ENCODE data around the gene RTN1.

The RTN1 gene

DNA sequence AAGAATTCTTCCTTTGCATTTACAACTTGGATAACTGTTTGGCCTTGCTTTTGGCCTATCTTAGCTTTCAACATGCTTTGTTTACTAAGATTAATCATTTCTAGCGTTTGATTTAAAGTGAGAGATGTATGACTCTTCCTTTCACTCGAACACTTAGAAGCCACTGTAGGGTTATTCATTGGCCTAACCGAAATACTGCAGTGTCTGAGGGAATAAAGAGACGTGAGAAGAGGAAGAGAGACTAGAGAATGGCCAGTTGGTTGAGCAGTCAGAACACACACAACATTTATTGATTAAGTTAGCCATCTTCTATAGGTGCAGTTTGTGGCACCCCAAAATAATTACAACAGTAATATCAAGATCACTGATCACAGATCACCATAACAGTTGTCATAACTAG, 231.7 kb downstream of the RTN1 start:
- Histone ChIP-seq H3K36me3 (ENCODE audit: control insufficient read depth, low read depth, low read length) (no peaks in the 10 kb centered on the region), H3K27ac (ENCODE audit: low read length) (no peak overlapping the region), H3K4me3 (ENCODE audit: low read length) (no peak overlapping the region), H3K9ac (ENCODE audit: low read length) (no peak overlapping the region), H3K4me1 (ENCODE audit: control insufficient read depth, low read depth, low read length) (no peaks in the 10 kb centered on the region), H3K27me3 (ENCODE audit: control insufficient read depth, insufficient read depth, low read length) (no peaks in the 10 kb centered on the region), H3K9me3 (ENCODE audit: control insufficient read depth, low read depth, low read length) (peaks cover 5% of the 10 kb centered on the region)

GRCh38 chr14:59634617-59635016, 236.0 kb downstream of the RTN1 start:
- no peak overlapping the region for H3K27ac ChIP-seq (ENCODE audit: low read length)
- H3K27me3 ChIP-seq (ENCODE audit: control insufficient read depth, insufficient read depth, low read length), result peaks cover 23% of the 10 kb centered on the region
- H3K36me3 ChIP-seq (ENCODE audit: control insufficient read depth, low read depth, low read length), result no peaks in the 10 kb centered on the region
- no peak overlapping the region for H3K9ac ChIP-seq (ENCODE audit: low read length)
- no peaks in the 10 kb centered on the region for H3K4me1 ChIP-seq (ENCODE audit: control insufficient read depth, low read depth, low read length)
- H3K4me3 ChIP-seq (ENCODE audit: low read length), result no peak overlapping the region
- no peaks in the 10 kb centered on the region for H3K9me3 ChIP-seq (ENCODE audit: control insufficient read depth, low read depth, low read length)

GRCh38 chr14:59633486-59633885, 237.1 kb downstream of the RTN1 start:
- Histone ChIP-seq H3K9me3 (ENCODE audit: control insufficient read depth, low read depth, low read length) (no peaks in the 10 kb centered on the region), H3K36me3 (ENCODE audit: control insufficient read depth, low read depth, low read length) (no peaks in the 10 kb centered on the region), H3K27me3 (ENCODE audit: control insufficient read depth, insufficient read depth, low read length) (peaks cover 28% of the 10 kb centered on the region), H3K4me1 (ENCODE audit: control insufficient read depth, low read depth, low read length) (no peaks in the 10 kb centered on the region), H3K27ac (ENCODE audit: low read length) (no peak overlapping the region), H3K4me3 (ENCODE audit: low read length) (no peak overlapping the region), H3K9ac (ENCODE audit: low read length) (no peak overlapping the region)

DNA sequence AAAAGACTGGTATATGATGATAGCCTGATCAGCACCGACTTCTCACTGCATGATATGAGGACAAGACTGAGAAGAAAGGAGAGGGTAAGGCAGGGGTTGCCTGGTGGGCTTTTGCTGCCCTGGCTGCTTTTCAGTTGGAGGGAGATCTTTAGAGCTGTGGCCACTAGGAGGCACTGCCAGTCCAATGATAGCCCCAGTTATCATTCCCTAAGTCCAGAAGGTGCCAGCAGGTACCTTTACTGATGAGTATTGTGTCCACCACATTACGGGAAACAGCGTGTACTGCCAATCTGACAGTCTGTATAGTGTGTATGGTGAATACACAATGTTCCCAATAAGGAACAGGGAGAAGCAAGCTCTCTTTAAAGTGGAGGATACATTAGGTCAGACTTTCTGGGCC, 238.2 kb downstream of the RTN1 start:
- Histone ChIP-seq H3K4me3 (ENCODE audit: low read length) (no peak overlapping the region), H3K27ac (ENCODE audit: low read length) (no peak overlapping the region), H3K36me3 (ENCODE audit: control insufficient read depth, low read depth, low read length) (no peaks in the 10 kb centered on the region), H3K4me1 (ENCODE audit: control insufficient read depth, low read depth, low read length) (no peaks in the 10 kb centered on the region), H3K27me3 (ENCODE audit: control insufficient read depth, insufficient read depth, low read length) (peaks cover 28% of the 10 kb centered on the region), H3K9me3 (ENCODE audit: control insufficient read depth, low read depth, low read length) (no peaks in the 10 kb centered on the region), H3K9ac (ENCODE audit: low read length) (no peak overlapping the region)

DNA sequence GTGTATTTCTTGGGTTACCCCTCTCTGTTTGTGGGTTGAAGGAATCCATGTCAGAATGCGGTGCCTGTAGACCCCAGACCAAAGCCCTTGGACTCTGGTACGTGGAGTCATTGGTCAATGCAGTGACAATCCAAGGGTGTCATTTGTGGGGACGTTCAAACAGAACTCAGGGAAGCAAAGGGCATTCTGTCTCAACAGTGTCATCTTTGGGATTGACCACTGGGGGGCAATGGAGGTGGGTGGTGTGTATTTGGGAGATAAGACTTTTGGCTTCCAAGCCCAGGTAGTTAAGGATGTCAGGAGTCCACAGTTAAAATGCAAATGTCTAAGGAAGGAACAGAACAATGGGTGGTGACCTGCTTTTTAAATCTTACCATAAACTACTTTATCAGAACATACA, 239.3 kb downstream of the RTN1 start:
- no peaks in the 10 kb centered on the region for H3K4me1 ChIP-seq (ENCODE audit: control insufficient read depth, low read depth, low read length)
- peaks cover 28% of the 10 kb centered on the region for H3K27me3 ChIP-seq (ENCODE audit: control insufficient read depth, insufficient read depth, low read length)
- no peak overlapping the region for H3K9ac ChIP-seq (ENCODE audit: low read length)
- H3K36me3 ChIP-seq (ENCODE audit: control insufficient read depth, low read depth, low read length), result no peaks in the 10 kb centered on the region
- no peak overlapping the region for H3K27ac ChIP-seq (ENCODE audit: low read length)
- H3K4me3 ChIP-seq (ENCODE audit: low read length), result peak overlapping the region; percentile 67
- no peaks in the 10 kb centered on the region for H3K9me3 ChIP-seq (ENCODE audit: control insufficient read depth, low read depth, low read length)

GRCh38 chr14:59630288-59630963, 240.2 kb downstream of the RTN1 start:
- no peaks in the 10 kb centered on the region for H3K36me3 ChIP-seq (ENCODE audit: control insufficient read depth, low read depth, low read length)
- peaks cover 28% of the 10 kb centered on the region for H3K27me3 ChIP-seq (ENCODE audit: control insufficient read depth, insufficient read depth, low read length)
- no peak overlapping the region for H3K27ac ChIP-seq (ENCODE audit: low read length)
- H3K9me3 ChIP-seq (ENCODE audit: control insufficient read depth, low read depth, low read length), result no peaks in the 10 kb centered on the region
- H3K4me3 ChIP-seq (ENCODE audit: low read length), result peak overlapping the region; percentile 67
- peak overlapping the region; percentile 61 for H3K9ac ChIP-seq (ENCODE audit: low read length)
- H3K4me1 ChIP-seq (ENCODE audit: control insufficient read depth, low read depth, low read length), result no peaks in the 10 kb centered on the region

GRCh38 chr14:59629444-59630287, 240.9 kb downstream of the RTN1 start:
- Histone ChIP-seq H3K36me3 (ENCODE audit: control insufficient read depth, low read depth, low read length) (no peaks in the 10 kb centered on the region), H3K4me1 (ENCODE audit: control insufficient read depth, low read depth, low read length) (no peaks in the 10 kb centered on the region), H3K4me3 (ENCODE audit: low read length) (peak overlapping the region; percentile 67), H3K27me3 (ENCODE audit: control insufficient read depth, insufficient read depth, low read length) (peaks cover 28% of the 10 kb centered on the region), H3K9ac (ENCODE audit: low read length) (peak overlapping the region; percentile 61), H3K27ac (ENCODE audit: low read length) (no peak overlapping the region), H3K9me3 (ENCODE audit: control insufficient read depth, low read depth, low read length) (no peaks in the 10 kb centered on the region)

GRCh38 chr14:59627011-59627520, 243.5 kb downstream of the RTN1 start:
- H3K27me3 ChIP-seq (ENCODE audit: control insufficient read depth, insufficient read depth, low read length), result peaks cover 28% of the 10 kb centered on the region
- no peak overlapping the region for H3K4me3 ChIP-seq (ENCODE audit: low read length)
- H3K9ac ChIP-seq (ENCODE audit: low read length), result no peak overlapping the region
- H3K36me3 ChIP-seq (ENCODE audit: control insufficient read depth, low read depth, low read length), result no peaks in the 10 kb centered on the region
- no peak overlapping the region for H3K27ac ChIP-seq (ENCODE audit: low read length)
- H3K4me1 ChIP-seq (ENCODE audit: control insufficient read depth, low read depth, low read length), result no peaks in the 10 kb centered on the region
- no peaks in the 10 kb centered on the region for H3K9me3 ChIP-seq (ENCODE audit: control insufficient read depth, low read depth, low read length)

GRCh38 chr14:59622631-59623030, 247.9 kb downstream of the RTN1 start:
- H3K9me3 ChIP-seq (ENCODE audit: control insufficient read depth, low read depth, low read length), result no peaks in the 10 kb centered on the region
- H3K27ac ChIP-seq (ENCODE audit: low read length), result no peak overlapping the region
- H3K4me3 ChIP-seq (ENCODE audit: low read length), result no peak overlapping the region
- H3K36me3 ChIP-seq (ENCODE audit: control insufficient read depth, low read depth, low read length), result no peaks in the 10 kb centered on the region
- H3K9ac ChIP-seq (ENCODE audit: low read length), result no peak overlapping the region
- no peaks in the 10 kb centered on the region for H3K27me3 ChIP-seq (ENCODE audit: control insufficient read depth, insufficient read depth, low read length)
- H3K4me1 ChIP-seq (ENCODE audit: control insufficient read depth, low read depth, low read length), result no peaks in the 10 kb centered on the region

DNA sequence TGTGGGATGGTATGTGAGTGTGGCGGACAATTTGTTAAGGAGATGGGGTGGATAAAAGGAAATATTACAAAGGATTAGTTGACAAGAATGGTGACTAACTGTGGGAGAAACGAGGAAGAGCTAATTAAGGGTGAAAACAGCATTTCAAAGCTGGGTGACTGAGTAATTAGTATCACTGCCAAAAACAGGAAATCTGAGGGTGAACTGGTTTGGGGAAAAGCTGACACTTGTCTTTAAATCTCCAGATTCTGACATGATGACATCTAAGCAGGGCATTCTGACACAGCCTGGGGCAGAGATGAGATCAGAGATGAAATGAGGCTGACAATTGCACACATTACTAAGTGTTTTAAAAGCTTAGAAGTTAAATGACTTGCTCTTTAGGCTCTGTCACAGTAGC, 251.5 kb downstream of the RTN1 start:
- H3K27ac ChIP-seq (ENCODE audit: low read length), result no peak overlapping the region
- H3K4me1 ChIP-seq (ENCODE audit: control insufficient read depth, low read depth, low read length), result no peaks in the 10 kb centered on the region
- no peaks in the 10 kb centered on the region for H3K27me3 ChIP-seq (ENCODE audit: control insufficient read depth, insufficient read depth, low read length)
- no peak overlapping the region for H3K9ac ChIP-seq (ENCODE audit: low read length)
- H3K4me3 ChIP-seq (ENCODE audit: low read length), result no peak overlapping the region
- H3K36me3 ChIP-seq (ENCODE audit: control insufficient read depth, low read depth, low read length), result no peaks in the 10 kb centered on the region
- H3K9me3 ChIP-seq (ENCODE audit: control insufficient read depth, low read depth, low read length), result no peaks in the 10 kb centered on the region

DNA sequence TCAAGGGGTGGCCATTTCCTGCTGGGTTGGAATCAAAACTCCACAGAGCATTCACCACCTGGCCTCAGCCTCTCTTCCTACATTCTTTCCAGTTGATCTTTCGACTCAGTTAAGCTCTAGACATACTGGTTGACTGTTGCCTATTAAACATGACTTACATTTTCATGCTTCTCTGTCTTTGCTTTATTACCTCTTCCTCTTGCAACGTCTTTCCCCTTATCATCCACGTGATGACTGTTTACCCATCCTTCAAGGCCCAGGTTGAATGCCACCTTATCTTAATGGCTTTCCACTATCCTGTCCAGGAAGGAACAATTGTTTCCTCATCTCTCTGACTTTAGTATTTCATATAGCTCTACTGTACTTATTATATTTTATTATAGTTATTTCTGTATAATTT, 269.5 kb downstream of the RTN1 start:
- H3K36me3 ChIP-seq (ENCODE audit: control insufficient read depth, low read depth, low read length), result no peaks in the 10 kb centered on the region
- H3K9me3 ChIP-seq (ENCODE audit: control insufficient read depth, low read depth, low read length), result no peaks in the 10 kb centered on the region
- no peaks in the 10 kb centered on the region for H3K27me3 ChIP-seq (ENCODE audit: control insufficient read depth, insufficient read depth, low read length)
- H3K4me1 ChIP-seq (ENCODE audit: control insufficient read depth, low read depth, low read length), result no peaks in the 10 kb centered on the region
- no peak overlapping the region for H3K4me3 ChIP-seq (ENCODE audit: low read length)
- no peak overlapping the region for H3K9ac ChIP-seq (ENCODE audit: low read length)
- no peak overlapping the region for H3K27ac ChIP-seq (ENCODE audit: low read length)
